ENCODE data around the gene MAGEB17. TPM values are rescaled to one million over a fixed set of nuclear protein-coding genes. Genes with fewer than 3 reads are reported as not detected.

MAGEB17 gene
- total RNA-seq, 1 donor from 2014 or later, result not detected

- no peaks in the 10 kb centered on the region for H3K36me3 ChIP-seq
- no peak for DNase-seq (ENCODE audit: extremely low spot score in 2 of 2)
- H3K4me1 ChIP-seq, result no peaks in the 10 kb centered on the region
- H3K9me3 ChIP-seq, result no peaks in the 10 kb centered on the region
- intact Hi-C loops (cut with DNase I), result no loop called here
- H3K27me3 ChIP-seq, result no peaks in the 10 kb centered on the region
- no peak overlapping the region for H3K27ac ChIP-seq
- no peak overlapping the region for H3K4me3 ChIP-seq
- TF ChIP-seq POLR2AphosphoS5 (IDR thresholded peaks at IDR 0.05; ENCODE audit: insufficient read depth in 1 of 2, low read depth in 1 of 2) (no peak), POLR2A (IDR thresholded peaks at IDR 0.05) (no peak), CTCF (IDR thresholded peaks at IDR 0.05) (no peak)
Observed at GRCh38 chrX:16188687-16189086, 21.4 kb downstream of the MAGEB17 start.

- Histone ChIP-seq H3K9me3 (no peaks in the 10 kb centered on the region), H3K27ac (no peak overlapping the region), H3K4me3 (no peak overlapping the region), H3K27me3 (no peaks in the 10 kb centered on the region), H3K4me1 (no peaks in the 10 kb centered on the region), H3K36me3 (no peaks in the 10 kb centered on the region)
- TF ChIP-seq POLR2AphosphoS5 (IDR thresholded peaks at IDR 0.05; ENCODE audit: insufficient read depth in 1 of 2, low read depth in 1 of 2), result no peak
- TF ChIP-seq POLR2A (IDR thresholded peaks at IDR 0.05), result no peak
- TF ChIP-seq CTCF (IDR thresholded peaks at IDR 0.05), result no peak
- DNase-seq (ENCODE audit: extremely low spot score in 2 of 2), result no peak
- intact Hi-C loops (cut with DNase I), result no loop called here
Observed at GRCh38 chrX:16191605-16192004, 24.3 kb downstream of the MAGEB17 start.

- H3K4me3 ChIP-seq, result no peak overlapping the region
- H3K36me3 ChIP-seq, result no peaks in the 10 kb centered on the region
- no peaks in the 10 kb centered on the region for H3K9me3 ChIP-seq
- no peak overlapping the region for H3K27ac ChIP-seq
- no peaks in the 10 kb centered on the region for H3K4me1 ChIP-seq
- TF ChIP-seq CTCF (IDR thresholded peaks at IDR 0.05) (no peak), POLR2A (IDR thresholded peaks at IDR 0.05) (no peak), POLR2AphosphoS5 (IDR thresholded peaks at IDR 0.05; ENCODE audit: insufficient read depth in 1 of 2, low read depth in 1 of 2) (no peak)
- no peak for DNase-seq (ENCODE audit: extremely low spot score in 2 of 2)
- H3K27me3 ChIP-seq, result no peaks in the 10 kb centered on the region
- intact Hi-C loops (cut with DNase I), result no loop called here
Observed at GRCh38 chrX:16196829-16197228, 29.5 kb downstream of the MAGEB17 start.

GRCh38 chrX:16199343-16199742, 32.1 kb downstream of the MAGEB17 start:
- TF ChIP-seq POLR2A (IDR thresholded peaks at IDR 0.05) (no peak), CTCF (IDR thresholded peaks at IDR 0.05) (no peak), POLR2AphosphoS5 (IDR thresholded peaks at IDR 0.05; ENCODE audit: insufficient read depth in 1 of 2, low read depth in 1 of 2) (no peak)
- intact Hi-C loops (cut with DNase I), result no loop called here
- Histone ChIP-seq H3K9me3 (no peaks in the 10 kb centered on the region), H3K36me3 (no peaks in the 10 kb centered on the region), H3K27me3 (no peaks in the 10 kb centered on the region), H3K27ac (no peak overlapping the region), H3K4me3 (no peak overlapping the region), H3K4me1 (no peaks in the 10 kb centered on the region)
- no peak for DNase-seq (ENCODE audit: extremely low spot score in 2 of 2)

- Histone ChIP-seq H3K9me3 (no peaks in the 10 kb centered on the region), H3K27me3 (no peaks in the 10 kb centered on the region), H3K27ac (no peak overlapping the region), H3K4me3 (no peak overlapping the region), H3K4me1 (no peaks in the 10 kb centered on the region), H3K36me3 (no peaks in the 10 kb centered on the region)
- DNase-seq (ENCODE audit: extremely low spot score in 2 of 2), result no peak
- TF ChIP-seq CTCF (IDR thresholded peaks at IDR 0.05), result no peak
- intact Hi-C loops (cut with DNase I), result no loop called here
Observed at GRCh38 chrX:16202943-16203342, 35.7 kb downstream of the MAGEB17 start.

All from vagina (tissue), 2 donors.